H9 (cell line): ENCODE data around the gene RIC1. TPM values are rescaled to one million over a fixed set of nuclear protein-coding genes. Genes with fewer than 3 reads are reported as not detected.

Source experiments
- DNase-seq: peaks from one replicate; pipeline ENCODE4 v3.0.0-alpha.2; 2017
- H2AFZ ChIP-seq: one replicate; pipeline ENCODE4 v1.6.1; 2013; ENCODE audit warnings: mild to moderate bottlenecking, low read length, control low read depth, moderate library complexity
- H2AK5ac ChIP-seq: 2 replicates; pipeline ENCODE4 v1.6.1; 2013; ENCODE audit warnings: low read length, control low read depth, mixed read lengths; ENCODE audit not compliant: insufficient read length
- H2BK120ac ChIP-seq: one replicate; pipeline ENCODE4 v1.6.1; 2013; ENCODE audit warnings: low read depth, mild to moderate bottlenecking, low read length, control low read depth, inconsistent platforms; ENCODE audit not compliant: poor library complexity, severe bottlenecking
- H2BK12ac ChIP-seq: 2 replicates; pipeline ENCODE4 v1.6.1; 2013; ENCODE audit warnings: low read length, control low read depth, mixed read lengths, low read depth; ENCODE audit not compliant: insufficient read length
- H2BK15ac ChIP-seq: 2 replicates; pipeline ENCODE4 v1.6.1; 2013; ENCODE audit warnings: low read depth, low read length, control low read depth
- H2BK20ac ChIP-seq: one replicate; pipeline ENCODE4 v1.6.1; 2013; ENCODE audit warnings: low read depth, mild to moderate bottlenecking, low read length, control low read depth, inconsistent platforms; ENCODE audit not compliant: poor library complexity, severe bottlenecking
- H2BK5ac ChIP-seq: 2 replicates; pipeline ENCODE4 v1.6.1; 2013; ENCODE audit warnings: low read length, control low read depth, mixed read lengths; ENCODE audit not compliant: insufficient read length
- H3K14ac ChIP-seq: 2 replicates; pipeline ENCODE4 v1.6.1; 2013; ENCODE audit warnings: low read length, control low read depth; ENCODE audit not compliant: insufficient read depth
- H3K18ac ChIP-seq: 2 replicates; pipeline ENCODE4 v1.6.1; 2013; ENCODE audit warnings: low read depth, mild to moderate bottlenecking, mixed read lengths, low read length, control low read depth; ENCODE audit not compliant: insufficient read length
- H3K23ac ChIP-seq: 2 replicates; pipeline ENCODE4 v1.6.1; 2013; ENCODE audit warnings: low read length, control low read depth, mixed read lengths, low read depth; ENCODE audit not compliant: insufficient read length
- H3K23me2 ChIP-seq: 2 replicates; pipeline ENCODE4 v1.6.1; 2013; ENCODE audit warnings: low read depth, mild to moderate bottlenecking, mixed read lengths, low read length, control low read depth; ENCODE audit not compliant: insufficient read length, poor library complexity, severe bottlenecking
- H3K27ac ChIP-seq: 2 replicates; pipeline ENCODE4 v1.5.1; 2013; ENCODE audit warnings: low read length, control low read depth, mixed read lengths, low read depth; ENCODE audit not compliant: insufficient read length
- H3K27me3 ChIP-seq: 2 replicates; pipeline ENCODE4 v1.6.1; 2013; ENCODE audit warnings: low read length, control low read depth, inconsistent platforms; ENCODE audit not compliant: insufficient read depth
- H3K4ac ChIP-seq: 2 replicates; pipeline ENCODE4 v1.6.1; 2013; ENCODE audit warnings: low read depth, mild to moderate bottlenecking, control low read depth, inconsistent platforms, low read length, moderate library complexity
- H3K4me1 ChIP-seq: 2 replicates; pipeline ENCODE4 v1.6.1; 2013; ENCODE audit warnings: low read length, control low read depth, inconsistent platforms; ENCODE audit not compliant: insufficient read depth
- H3K4me2 ChIP-seq: 2 replicates; pipeline ENCODE4 v1.6.1; 2013; ENCODE audit warnings: low read length, control low read depth, mixed read lengths; ENCODE audit not compliant: insufficient read length, insufficient read depth
- H3K56ac ChIP-seq: 2 replicates; pipeline ENCODE4 v1.6.1; 2013; ENCODE audit warnings: low read depth, mild to moderate bottlenecking, mixed read lengths, low read length, control low read depth; ENCODE audit not compliant: insufficient read length
- H3K79me1 ChIP-seq: 2 replicates; pipeline ENCODE4 v1.6.1; 2013; ENCODE audit warnings: low read depth, mild to moderate bottlenecking, moderate library complexity, low read length, control low read depth, inconsistent platforms; ENCODE audit not compliant: insufficient read depth, poor library complexity, severe bottlenecking
- H3K79me2 ChIP-seq: 2 replicates; pipeline ENCODE4 v1.6.1; 2013; ENCODE audit warnings: low read length, control low read depth, inconsistent platforms; ENCODE audit not compliant: insufficient read depth
- H3K9ac ChIP-seq: 2 replicates; pipeline ENCODE4 v1.6.1; 2013; ENCODE audit warnings: low read length, control low read depth, mixed read lengths; ENCODE audit not compliant: insufficient read length; ENCODE audit errors: extremely low read depth
- H3K9me3 ChIP-seq: one replicate; pipeline ENCODE4 v1.6.1; 2013; ENCODE audit warnings: low read depth, low read length, inconsistent platforms; ENCODE audit not compliant: control insufficient read depth
- H3T11ph ChIP-seq: one replicate; pipeline ENCODE4 v1.6.1; 2013; ENCODE audit warnings: mild to moderate bottlenecking, low read length, control low read depth, inconsistent platforms
- H4K20me1 ChIP-seq: one replicate; pipeline ENCODE4 v1.6.1; 2013; ENCODE audit not compliant: control insufficient read depth, insufficient read length, insufficient read depth
- H4K5ac ChIP-seq: 2 replicates; pipeline ENCODE4 v1.6.1; 2013; ENCODE audit warnings: low read depth, mild to moderate bottlenecking, mixed read lengths, low read length, control low read depth; ENCODE audit not compliant: insufficient read length
- H4K8ac ChIP-seq: replicated peaks from 2 replicates; pipeline ENCODE4 v1.6.1; 2013; ENCODE audit warnings: low read length, control low read depth, mixed read lengths, low read depth; ENCODE audit not compliant: insufficient read length
- H4K91ac ChIP-seq: 2 replicates; pipeline ENCODE4 v1.6.1; 2013; ENCODE audit warnings: low read depth, mild to moderate bottlenecking, moderate library complexity, mixed read lengths, low read length, control low read depth; ENCODE audit not compliant: insufficient read length
- H3K27ac Mint-ChIP-seq, 3 experiments: 2 replicates in 2 of 3; 3 replicates in 1 of 3; pipeline ENCODE4 v1.8.0; 2020 to 2021; ENCODE audit warnings: mixed read lengths in 3 of 3, mild to moderate bottlenecking in 1 of 3, moderate library complexity in 1 of 3
- H3K27me3 Mint-ChIP-seq: 2 replicates; pipeline ENCODE4 v1.8.0; 2021; ENCODE audit warnings: low read depth, mild to moderate bottlenecking, moderate library complexity, mixed read lengths
- H3K36me3 Mint-ChIP-seq, 3 experiments: 2 replicates in 2 of 3; 3 replicates in 1 of 3; pipeline ENCODE4 v1.8.0; 2020 to 2021; ENCODE audit warnings: low read depth in 3 of 3, mixed read lengths in 3 of 3; ENCODE audit not compliant: insufficient read depth in 1 of 3
- H3K4me1 Mint-ChIP-seq, 2 experiments: 2 replicates each; pipeline ENCODE4 v1.8.0; 2020; ENCODE audit warnings: mixed read lengths in 2 of 2
- H3K4me3 Mint-ChIP-seq, 2 experiments: 2 replicates in 1 of 2; 3 replicates in 1 of 2; pipeline ENCODE4 v1.8.0; 2020 to 2021; ENCODE audit warnings: mild to moderate bottlenecking in 2 of 2, mixed read lengths in 2 of 2, moderate library complexity in 1 of 2
- H3K9me3 Mint-ChIP-seq, 2 experiments: 2 replicates in 1 of 2; 3 replicates in 1 of 2; pipeline ENCODE4 v1.8.0; 2020; ENCODE audit warnings: mild to moderate bottlenecking in 2 of 2, mixed read lengths in 2 of 2, moderate library complexity in 1 of 2
- CTCF ChIP-seq: fragments of 200-600 bp; sonication (generic); conservative IDR thresholded peaks from 3 replicates; pipeline ENCODE4 v1.8.0; 2021; ENCODE audit warnings: antibody characterized with exemption, mild to moderate bottlenecking
- WGBS: extraction: QIAGEN DNeasy Blood & Tissue Kit; methylation state at CpG from one replicate; pipeline ENCODE4 v1.1.7; 2013; ENCODE audit warnings: missing lambda C conversion rate, low lambda C conversion rate, mixed read lengths; ENCODE audit not compliant: insufficient read length; ENCODE audit errors: extremely low coverage; 5-methylcytosine and 5-hydroxymethylcytosine counted together
- total RNA-seq: library from RNA; stranded (reverse); gene quantifications from 2 replicates; pipeline ENCODE4 v1.2.1, GENCODE V29; 2021

RIC1 gene
- total RNA-seq, 1 experiment from 2014 or later, result 13.7 TPM

GRCh38 chr9:5621327-5621726 is 7.6 kb upstream of the RIC1 start:
- Histone ChIP-seq H2AK5ac (no peak overlapping the region), H3K4me1 (no peaks in the 10 kb centered on the region), H2BK15ac (no peak overlapping the region), H3K23ac (no peak overlapping the region), H3K79me2 (no peaks in the 10 kb centered on the region), H3K9me3 (no peaks in the 10 kb centered on the region), H3K4me2 (no peak overlapping the region), H4K91ac (no peak overlapping the region), H3K4ac (no peak overlapping the region), H2BK120ac (no peak overlapping the region), H3K79me1 (no peaks in the 10 kb centered on the region), H2AFZ (no peak overlapping the region), H3T11ph (no peak overlapping the region), H3K18ac (no peak overlapping the region), H2BK12ac (no peak overlapping the region), H2BK20ac (no peak overlapping the region), H3K23me2 (no peaks in the 10 kb centered on the region), H3K14ac (no peak overlapping the region), H2BK5ac (no peak overlapping the region), H3K27ac (no peak overlapping the region), H4K5ac (no peak overlapping the region), H3K27me3 (no peaks in the 10 kb centered on the region), H4K8ac (no peak overlapping the region), H4K20me1 (no peaks in the 10 kb centered on the region), H3K9ac (no peak overlapping the region), H3K56ac (no peak overlapping the region)
- no peak overlapping the region for H3K27ac Mint-ChIP-seq
- DNase-seq, result no peak
- no CpG with 5 or more reads among the region's 4 CpGs for WGBS
- no peaks in the 10 kb centered on the region for H3K27me3 Mint-ChIP-seq
- no peak overlapping the region for H3K4me3 Mint-ChIP-seq
- no peaks in the 10 kb centered on the region for H3K36me3 Mint-ChIP-seq
- no peaks in the 10 kb centered on the region for H3K4me1 Mint-ChIP-seq
- TF ChIP-seq CTCF, result no peak
- H3K9me3 Mint-ChIP-seq, result no peaks in the 10 kb centered on the region
